H1 (cell line): ENCODE data around the gene MADD. TPM values are rescaled to one million over a fixed set of nuclear protein-coding genes. Genes with fewer than 3 reads are reported as not detected.

Experiments used
- CTCF ChIA-PET: fragments of 300-600 bp; sonication (Branson Sonifier 250); formaldehyde crosslinking; loops from one replicate; lab custom pipeline; 2021; ENCODE audit not compliant: partially characterized antibody; lab: Charles Lee
- POLR2A ChIA-PET: fragments of 300-600 bp; sonication (Branson Sonifier 250); formaldehyde crosslinking; loops from one replicate; lab custom pipeline; 2021; ENCODE audit warnings: inconsistent platforms; ENCODE audit not compliant: partially characterized antibody; lab: Charles Lee
- DNase-seq, 2 experiments: peaks; one replicate each; pipeline versions ENCODE4 v3.0.0 to v3.0.0-alpha.2; 2010 to 2022; ENCODE audit warnings: low spot score in 2 of 2, low read depth in 1 of 2, mixed read lengths in 1 of 2
- FAIRE-seq: peaks from 2 replicates; lab custom pipeline; 2011; peaks lifted over from hg19 to GRCh38; lab: Jason Lieb, UNC
- H2AFZ ChIP-seq: 2 replicates; pipeline ENCODE4 v1.8.1; 2012; ENCODE audit warnings: low read length, inconsistent platforms
- H2AK5ac ChIP-seq: 2 replicates; pipeline ENCODE4 v1.6.1; 2013; ENCODE audit warnings: low read depth, low read length
- H2BK120ac ChIP-seq: replicated peaks from 2 replicates; pipeline ENCODE3; 2013; ENCODE audit warnings: low read depth, low read length, inconsistent platforms
- H2BK12ac ChIP-seq: 2 replicates; pipeline ENCODE4 v1.6.1; 2013; ENCODE audit warnings: low read depth, low read length
- H2BK15ac ChIP-seq: 2 replicates; pipeline ENCODE4 v1.6.1; 2013; ENCODE audit warnings: low read length
- H2BK20ac ChIP-seq: 2 replicates; pipeline ENCODE4 v1.6.1; 2013; ENCODE audit warnings: low read length
- H2BK5ac ChIP-seq: 2 replicates; pipeline ENCODE4 v1.6.1; 2013; ENCODE audit warnings: low read depth, low read length
- H3K14ac ChIP-seq: 2 replicates; pipeline ENCODE4 v1.6.1; 2013; ENCODE audit warnings: inconsistent platforms; ENCODE audit not compliant: insufficient read length
- H3K18ac ChIP-seq: 2 replicates; pipeline ENCODE4 v1.6.1; 2013; ENCODE audit warnings: low read length; ENCODE audit errors: extremely low read depth
- H3K23ac ChIP-seq: 2 replicates; pipeline ENCODE4 v1.6.1; 2013; ENCODE audit warnings: inconsistent platforms; ENCODE audit not compliant: insufficient read length
- H3K23me2 ChIP-seq: 2 replicates; pipeline ENCODE4 v1.6.1; 2013; ENCODE audit warnings: low read depth, low read length
- H3K27ac ChIP-seq: 2 replicates; pipeline ENCODE4 v1.6.1; 2011; ENCODE audit warnings: low read depth, low read length, inconsistent platforms
- H3K27me3 ChIP-seq, 4 experiments: replicated peaks in 1 of 4; 1 replicate in 1 of 4; 2 replicates in 3 of 4; pipeline versions ENCODE4 v1.6.1 to v1.8.1; 2011 to 2013; ENCODE audit warnings: low read length in 3 of 4, mild to moderate bottlenecking in 3 of 4, inconsistent platforms in 2 of 4, mixed read lengths in 2 of 4, moderate library complexity in 1 of 4; ENCODE audit not compliant: control insufficient read depth in 3 of 4, insufficient read depth in 3 of 4; ENCODE audit errors: extremely low read depth in 1 of 4
- H3K36me3 ChIP-seq, 4 experiments: 2 replicates each; pipeline versions ENCODE4 v1.6.1 to v1.8.1; 2011 to 2013; ENCODE audit warnings: mild to moderate bottlenecking in 4 of 4, low read length in 3 of 4, moderate library complexity in 2 of 4, control low read depth in 1 of 4, inconsistent platforms in 1 of 4; ENCODE audit not compliant: insufficient read depth in 4 of 4, control insufficient read depth in 2 of 4
- H3K4ac ChIP-seq: replicated peaks from 2 replicates; pipeline ENCODE3; 2013; ENCODE audit warnings: low read length, low read depth, mixed read lengths, inconsistent platforms; ENCODE audit not compliant: insufficient read length
- H3K4me1 ChIP-seq, 4 experiments: replicated peaks in 1 of 4; 1 replicate in 1 of 4; 2 replicates in 3 of 4; pipeline versions ENCODE4 v1.6.1 to v1.8.1; 2011 to 2013; ENCODE audit warnings: low read length in 3 of 4, inconsistent platforms in 2 of 4, mixed read lengths in 1 of 4; ENCODE audit not compliant: insufficient read depth in 4 of 4, control insufficient read depth in 3 of 4
- H3K4me2 ChIP-seq, 2 experiments: 2 replicates each; pipeline versions ENCODE4 v1.6.1 to v1.8.1; 2011 to 2013; ENCODE audit warnings: low read depth in 2 of 2, low read length in 2 of 2, control low read depth in 1 of 2, inconsistent platforms in 1 of 2, mild to moderate bottlenecking in 1 of 2; ENCODE audit not compliant: insufficient read depth in 1 of 2
- H3K4me3 ChIP-seq, 4 experiments: fragments of 200-600, 300-600 bp in 1 of 4; sonication (generic), shearing (Covaris generic), sonication (Bioruptor Twin) in 1 of 4; 2 replicates each; pipeline versions ENCODE4 v1.5.1 to v1.8.1; 2011 to 2016; ENCODE audit warnings: low read length in 4 of 4, low read depth in 3 of 4, control low read depth in 2 of 4, inconsistent platforms in 2 of 4, mild to moderate bottlenecking in 2 of 4, mixed read lengths in 1 of 4, moderate library complexity in 1 of 4; ENCODE audit not compliant: insufficient read depth in 2 of 4; ENCODE audit errors: extremely low read depth in 1 of 4
- H3K56ac ChIP-seq: replicated peaks from 2 replicates; pipeline ENCODE3; 2013; ENCODE audit warnings: low read depth, mild to moderate bottlenecking, mixed read lengths, low read length, inconsistent platforms; ENCODE audit not compliant: insufficient read length
- H3K79me1 ChIP-seq: 2 replicates; pipeline ENCODE4 v1.6.1; 2013; ENCODE audit warnings: low read depth, low read length, control low read depth
- H3K79me2 ChIP-seq, 2 experiments: 2 replicates each; pipeline versions ENCODE4 v1.6.1 to v1.8.1; 2012 to 2013; ENCODE audit warnings: low read length in 2 of 2, mild to moderate bottlenecking in 2 of 2, inconsistent platforms in 1 of 2; ENCODE audit not compliant: insufficient read depth in 2 of 2, control insufficient read depth in 1 of 2
- H3K9ac ChIP-seq, 4 experiments: replicated peaks in 1 of 4; 1 replicate in 1 of 4; 2 replicates in 3 of 4; pipeline versions ENCODE4 v1.6.1 to v1.8.1; 2011 to 2013; ENCODE audit warnings: low read depth in 3 of 4, low read length in 3 of 4, control low read depth in 2 of 4, mild to moderate bottlenecking in 2 of 4, moderate library complexity in 2 of 4, inconsistent platforms in 1 of 4; ENCODE audit errors: extremely low read depth in 1 of 4
- H3K9me3 ChIP-seq, 2 experiments: 2 replicates each; pipeline versions ENCODE4 v1.6.1 to v1.8.1; 2012 to 2013; ENCODE audit warnings: mild to moderate bottlenecking in 2 of 2, moderate library complexity in 2 of 2, control low read depth in 1 of 2, inconsistent platforms in 1 of 2, low read depth in 1 of 2, low read length in 1 of 2, mixed read lengths in 1 of 2; ENCODE audit not compliant: insufficient read depth in 2 of 2
- H4K20me1 ChIP-seq, 2 experiments: replicated peaks in 1 of 2; 2 replicates each; pipeline versions ENCODE3 to v1.8.1; 2011 to 2013; ENCODE audit warnings: inconsistent platforms in 2 of 2, low read length in 2 of 2, mild to moderate bottlenecking in 1 of 2; ENCODE audit not compliant: insufficient read depth in 2 of 2, control insufficient read depth in 1 of 2
- H4K5ac ChIP-seq: 2 replicates; pipeline ENCODE4 v1.6.1; 2013; ENCODE audit warnings: low read length, low read depth, mixed read lengths, inconsistent platforms; ENCODE audit not compliant: insufficient read length
- H4K8ac ChIP-seq: 2 replicates; pipeline ENCODE4 v1.8.0; 2013; ENCODE audit warnings: mild to moderate bottlenecking, moderate library complexity, low read length, inconsistent platforms; ENCODE audit not compliant: insufficient read depth; ENCODE audit errors: extremely low read depth
- H4K91ac ChIP-seq: replicated peaks from 2 replicates; pipeline ENCODE3; 2013; ENCODE audit warnings: low read length, mixed read lengths, inconsistent platforms; ENCODE audit not compliant: insufficient read length
- ATF2 ChIP-seq: IDR thresholded peaks from 2 replicates; pipeline ENCODE4 v1.6.1; 2012; ENCODE audit warnings: low read length, inconsistent platforms
- BACH1 ChIP-seq: IDR thresholded peaks from 2 replicates; pipeline ENCODE4 v1.6.1; 2012; ENCODE audit warnings: low read length, improper control_type of control experiment
- EP300 ChIP-seq, 2 experiments: IDR thresholded peaks; 1 replicate in 1 of 2; 2 replicates in 1 of 2; pipeline ENCODE4 v1.6.1; 2011 to 2012; ENCODE audit warnings: low read depth in 2 of 2, low read length in 2 of 2, mild to moderate bottlenecking in 2 of 2, borderline replicate concordance in 1 of 2, inconsistent platforms in 1 of 2, moderate library complexity in 1 of 2
- GABPA ChIP-seq: IDR thresholded peaks from 2 replicates; pipeline ENCODE4 v1.6.1; 2011; ENCODE audit warnings: mild to moderate bottlenecking, low read length, moderate library complexity, borderline replicate concordance; ENCODE audit not compliant: insufficient read depth
- KDM1A ChIP-seq: fragments of 200-600, 300-600 bp; sonication (generic); IDR thresholded peaks from 2 replicates; pipeline ENCODE4 v1.7.1; 2016; ENCODE audit warnings: mild to moderate bottlenecking, low read length, borderline replicate concordance
- PHF8 ChIP-seq: fragments of 200-600 bp; sonication (generic); conservative IDR thresholded peaks from 2 replicates; pipeline ENCODE4 v1.7.1; 2012; ENCODE audit warnings: low read depth, mild to moderate bottlenecking, inconsistent platforms, low read length, moderate library complexity
- RBBP5 ChIP-seq: IDR thresholded peaks from 2 replicates; pipeline ENCODE4 v1.7.1; 2012; ENCODE audit warnings: low read depth, mild to moderate bottlenecking, inconsistent platforms, low read length, moderate library complexity, borderline replicate concordance
- SAP30 ChIP-seq: fragments of 300-600 bp; sonication (generic); IDR thresholded peaks from 2 replicates; pipeline ENCODE4 v1.7.1; 2012; ENCODE audit warnings: low read length, moderate library complexity, mild to moderate bottlenecking, inconsistent platforms; ENCODE audit not compliant: insufficient read depth, insufficient replicate concordance
- SP2 ChIP-seq: IDR thresholded peaks from 2 replicates; pipeline ENCODE4 v1.6.1; 2012; ENCODE audit warnings: mild to moderate bottlenecking, low read length, inconsistent platforms
- TAF7 ChIP-seq: optimal IDR thresholded peaks from 2 replicates; pipeline ENCODE3; 2011; ENCODE audit warnings: low read depth, mild to moderate bottlenecking, inconsistent platforms, low read length, moderate library complexity, borderline replicate concordance
- YY1 ChIP-seq: IDR thresholded peaks from 2 replicates; pipeline ENCODE4 v1.6.1; 2011; ENCODE audit warnings: low read depth, mild to moderate bottlenecking, low read length
- WGBS, 2 experiments: shearing (Covaris generic) in 1 of 2; methylation state at CpG; one replicate each; pipeline versions ENCODE4 v1.1.6 to v1.1.7; 2013 to 2015; ENCODE audit warnings: low lambda C conversion rate in 2 of 2, mixed read lengths in 2 of 2, inconsistent platforms in 1 of 2, low coverage in 1 of 2, missing lambda C conversion rate in 1 of 2; ENCODE audit not compliant: insufficient replicate concordance in 2 of 2, insufficient coverage in 1 of 2, insufficient read length in 1 of 2; ENCODE audit errors: extremely low coverage in 1 of 2, missing lambda C conversion rate in 1 of 2; 5-methylcytosine and 5-hydroxymethylcytosine counted together
- polyA plus RNA-seq, 7 experiments: library from polyadenylated mRNA; depleted of rRNA in 3 of 7; stranded (reverse) in 5 of 7; unstranded in 2 of 7; fragments of >200 nt in 5 of 7; fragments of 200-250 nt in 2 of 7; gene quantifications; 1 replicate in 5 of 7; 2 replicates in 1 of 7; 4 replicates in 1 of 7; pipeline versions ENCODE4 v1.2.1 to v1.2.3, GENCODE V29; 2011 to 2013; ENCODE audit warnings: missing spikeins in 2 of 7, mixed read lengths in 2 of 7
- total RNA-seq: library from RNA; stranded (reverse); fragmentation: NEBNext Ultra II Directional; extraction: Animal tissue kit (Norgen Biotek cat#: 25700); gene quantifications from 2 replicates; pipeline ENCODE4 v1.2.1, GENCODE V29; 2021

The MADD gene
- total and polyA plus RNA-seq, 2 of the 8 experiments (the other 6 are each of a cell fraction or from before 2014, with no cell fraction given), result 32.5 to 45.4 TPM

GRCh38 chr11:47272706-47273105 is 2.8 kb downstream of the MADD start:
- peaks cover 13% of the 10 kb centered on the region for H3K23me2 ChIP-seq
- no peak overlapping the region for H3K18ac ChIP-seq
- H3K36me3 ChIP-seq, result peaks cover 0 to 28% (median 20%) of the 10 kb centered on the region in 4 experiments; a peak in 6 of 8 replicates
- no peak overlapping the region for H2BK5ac ChIP-seq
- H3K9me3 ChIP-seq, result no peaks in the 10 kb centered on the region
- no peak for TF ChIP-seq TAF7
- TF ChIP-seq RBBP5, result no peak
- no peak for TF ChIP-seq GABPA
- TF ChIP-seq BACH1, result no peak
- no peak for TF ChIP-seq ATF2
- no peak for TF ChIP-seq SP2
- no peak for TF ChIP-seq SAP30
- TF ChIP-seq YY1, result no peak
- TF ChIP-seq EP300 (IDR thresholded peaks at IDR 0.05; ENCODE audit: borderline replicate concordance in 1 of 2, low read depth in 2 of 2, low read length in 2 of 2), result no peak
- TF ChIP-seq KDM1A, result no peak
- no peak for TF ChIP-seq PHF8
- H3K27me3 ChIP-seq, result no peaks in the 10 kb centered on the region
- FAIRE-seq (no peak), DNase-seq (no peak)
- H3K4ac ChIP-seq, result no peak overlapping the region
- peaks cover 14 to 20% (median 16%) of the 10 kb centered on the region in 4 experiments for H3K4me1 ChIP-seq
- ChIA-PET POLR2A (interaction anchor here (0.7 to 4.0 kb wide), 3 partner anchors 12 to 57 kb away, joined by 3 to 26 read pairs (median 3); partner anchors contain the start of gene NR1H3), CTCF (interaction anchor here (0.6 to 7.4 kb wide), 15 partner anchors 10 to 135 kb away, joined by 3 to 72 read pairs (median 5); partner anchors contain the start of genes MYBPC3 and NR1H3)
- no peak overlapping the region for H3K4me3 ChIP-seq
- H3K14ac ChIP-seq, result no peak overlapping the region
- H2BK15ac ChIP-seq, result no peak overlapping the region
- no peak overlapping the region for H3K27ac ChIP-seq
- no peak overlapping the region for H2BK120ac ChIP-seq
- H3K23ac ChIP-seq, result no peak overlapping the region
- 8% methylated on average over 1 of the region's 1 CpG; no CpG with 5 or more reads in 1 of the 2 experiments for whole genome bisulfite sequencing, 2 experiments
- no peak overlapping the region for H2AFZ ChIP-seq
- peaks cover 0 to 48% of the 10 kb centered on the region in 2 experiments; a peak in 3 of 4 replicates for H3K79me2 ChIP-seq
- no peak overlapping the region for H3K4me2 ChIP-seq
- H2BK12ac ChIP-seq, result no peak overlapping the region
- no peak overlapping the region for H2BK20ac ChIP-seq
- peaks cover 20% of the 10 kb centered on the region for H3K79me1 ChIP-seq
- H2AK5ac ChIP-seq, result no peak overlapping the region
- no peak overlapping the region for H3K9ac ChIP-seq
- peaks cover 8 to 17% of the 10 kb centered on the region in 2 experiments for H4K20me1 ChIP-seq
- no peak overlapping the region for H3K56ac ChIP-seq
- H4K8ac ChIP-seq, result no peak overlapping the region
- no peak overlapping the region for H4K91ac ChIP-seq
- no peak overlapping the region for H4K5ac ChIP-seq
